Fibroblast of lung (primary cell): ENCODE measurements around the gene ZBTB40. TPM values are rescaled to one million over a fixed set of nuclear protein-coding genes. Genes with fewer than 3 reads are reported as not detected.

Experiments used
- DNase-seq, 2 donors: peaks; one replicate each; pipeline versions ENCODE4 v3.0.0 to v3.0.0-alpha.2; 2010; ENCODE audit warnings: low read depth in 2 of 2
- H2AFZ ChIP-seq: 2 replicates; pipeline ENCODE4 v1.5.1; 2012; ENCODE audit warnings: low read length, control low read depth, inconsistent platforms
- H3K27ac ChIP-seq: 2 replicates; pipeline ENCODE4 v1.5.1; 2011; ENCODE audit warnings: low read length, control low read depth; ENCODE audit not compliant: insufficient read depth
- H3K27me3 ChIP-seq: 2 replicates; pipeline ENCODE4 v1.5.1; 2011; ENCODE audit warnings: mild to moderate bottlenecking, low read length; ENCODE audit not compliant: control insufficient read depth, insufficient read depth
- H3K36me3 ChIP-seq: 2 replicates; pipeline ENCODE4 v1.5.1; 2011; ENCODE audit warnings: low read length; ENCODE audit not compliant: control insufficient read depth, insufficient read depth
- H3K4me1 ChIP-seq: 2 replicates; pipeline ENCODE4 v1.5.1; 2011; ENCODE audit warnings: low read length; ENCODE audit not compliant: control insufficient read depth, insufficient read depth; ENCODE audit errors: extremely low read depth
- H3K4me2 ChIP-seq: 2 replicates; pipeline ENCODE4 v1.5.1; 2011; ENCODE audit warnings: low read length, control low read depth; ENCODE audit not compliant: insufficient read depth; ENCODE audit errors: extremely low read depth
- H3K4me3 ChIP-seq, 4 experiments: fragments of 200-600 bp in 1 of 4; sonication (generic) in 1 of 4; replicated peaks in 1 of 4; 2 replicates each; pipeline ENCODE4 v1.5.1; 2011 to 2016; ENCODE audit warnings: low read length in 4 of 4, low read depth in 3 of 4, mild to moderate bottlenecking in 3 of 4, control low read depth in 2 of 4, inconsistent platforms in 1 of 4, mixed read lengths in 1 of 4; ENCODE audit not compliant: insufficient read depth in 1 of 4; ENCODE audit errors: control extremely low read depth in 1 of 4
- H3K79me2 ChIP-seq: 2 replicates; pipeline ENCODE4 v1.5.1; 2012; ENCODE audit warnings: mild to moderate bottlenecking, low read length, inconsistent platforms; ENCODE audit not compliant: control insufficient read depth, insufficient read depth
- H3K9ac ChIP-seq: 2 replicates; pipeline ENCODE4 v1.5.1; 2011; ENCODE audit warnings: mild to moderate bottlenecking, low read length, control low read depth; ENCODE audit not compliant: insufficient read depth
- H3K9me3 ChIP-seq: 2 replicates; pipeline ENCODE4 v1.5.1; 2012; ENCODE audit warnings: low read depth, low read length; ENCODE audit not compliant: control insufficient read depth, insufficient read depth
- H4K20me1 ChIP-seq: 2 replicates; pipeline ENCODE4 v1.5.1; 2011; ENCODE audit warnings: low read length; ENCODE audit not compliant: control insufficient read depth, insufficient read depth; ENCODE audit errors: extremely low read depth
- CTCF ChIP-seq, 2 donors: IDR thresholded peaks in 1 of 2; conservative IDR thresholded peaks in 1 of 2; 1 replicate in 1 of 2; 2 replicates in 1 of 2; pipeline ENCODE4 v1.5.1; 2011 to 2012; ENCODE audit warnings: low read length in 2 of 2, control low read depth in 1 of 2, inconsistent platforms in 1 of 2, low read depth in 1 of 2, mild to moderate bottlenecking in 1 of 2
- EZH2 ChIP-seq: IDR thresholded peaks from 2 replicates; pipeline ENCODE4 v1.5.1; 2012; ENCODE audit warnings: low read length, control low read depth, mild to moderate bottlenecking; ENCODE audit errors: missing control alignments
- polyA plus RNA-seq, 2 donors: library from polyadenylated mRNA; depleted of rRNA in 1 of 2; stranded (reverse) in 1 of 2; unstranded in 1 of 2; fragments of >200 nt; gene quantifications; 2 replicates each; pipeline ENCODE4 v1.2.1, GENCODE V29; 2011 to 2012; ENCODE audit warnings: missing spikeins in 1 of 2
- total RNA-seq: library from RNA; depleted of rRNA; stranded (reverse); fragments of >200 nt; gene quantifications from 2 replicates; pipeline ENCODE4 v1.2.1, GENCODE V29; 2014

The ZBTB40 gene
- total and polyA plus RNA-seq, 2 donors (not counting 1 experiment from before 2014, with no cell fraction given): 3.4 to 12.4 TPM

DNA sequence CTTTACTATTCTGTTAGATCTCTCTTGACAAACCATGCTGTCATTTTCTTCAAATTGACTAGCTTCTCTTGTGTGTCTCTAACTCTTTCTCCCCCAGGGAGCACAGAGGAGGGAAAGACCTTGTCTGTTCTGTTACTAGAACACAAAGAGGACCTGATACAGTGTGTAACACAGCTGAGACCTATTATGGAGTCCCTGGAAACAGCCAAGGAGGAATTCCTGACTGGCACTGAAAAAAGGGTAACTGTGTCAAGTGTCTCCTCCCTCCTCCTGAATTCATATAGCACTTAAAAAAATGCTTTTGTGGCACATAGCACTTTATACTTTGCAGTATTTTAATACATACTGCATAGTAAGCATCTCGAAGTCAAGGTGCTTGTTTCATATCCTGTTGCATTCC is 50.6 kb downstream of the ZBTB40 start:
- Histone ChIP-seq H3K4me1 (peaks cover 5% of the 10 kb centered on the region), H3K36me3 (peaks cover 2% of the 10 kb centered on the region), H3K9ac (no peak overlapping the region), H3K27ac (no peak overlapping the region), H3K79me2 (no peaks in the 10 kb centered on the region), H3K9me3 (no peaks in the 10 kb centered on the region), H2AFZ (no peak overlapping the region), H3K4me3 (no peak overlapping the region), H3K27me3 (no peaks in the 10 kb centered on the region), H4K20me1 (no peaks in the 10 kb centered on the region), H3K4me2 (no peak overlapping the region)
- DNase-seq: no peak
- no peak for TF ChIP-seq EZH2
- no peak for TF ChIP-seq CTCF (conservative IDR thresholded peaks at IDR 0.05 in 1 of 2, IDR thresholded peaks at IDR 0.05 in 1 of 2; ENCODE audit: low read depth in 1 of 2, low read length in 2 of 2)

- Histone ChIP-seq H2AFZ (no peak overlapping the region), H4K20me1 (no peaks in the 10 kb centered on the region), H3K4me1 (peaks cover 5% of the 10 kb centered on the region), H3K4me3 (no peak overlapping the region), H3K27me3 (no peaks in the 10 kb centered on the region), H3K9me3 (no peaks in the 10 kb centered on the region), H3K79me2 (no peaks in the 10 kb centered on the region), H3K36me3 (peaks cover 4% of the 10 kb centered on the region), H3K4me2 (no peak overlapping the region), H3K9ac (no peak overlapping the region), H3K27ac (no peak overlapping the region)
- TF ChIP-seq CTCF (conservative IDR thresholded peaks at IDR 0.05 in 1 of 2, IDR thresholded peaks at IDR 0.05 in 1 of 2; ENCODE audit: low read depth in 1 of 2, low read length in 2 of 2) (no peak), EZH2 (no peak)
- DNase-seq: peak; percentile 25 to 67
These were observed 52.2 kb downstream of the ZBTB40 start for GRCh38 chr1:22503721-22504410.

DNA sequence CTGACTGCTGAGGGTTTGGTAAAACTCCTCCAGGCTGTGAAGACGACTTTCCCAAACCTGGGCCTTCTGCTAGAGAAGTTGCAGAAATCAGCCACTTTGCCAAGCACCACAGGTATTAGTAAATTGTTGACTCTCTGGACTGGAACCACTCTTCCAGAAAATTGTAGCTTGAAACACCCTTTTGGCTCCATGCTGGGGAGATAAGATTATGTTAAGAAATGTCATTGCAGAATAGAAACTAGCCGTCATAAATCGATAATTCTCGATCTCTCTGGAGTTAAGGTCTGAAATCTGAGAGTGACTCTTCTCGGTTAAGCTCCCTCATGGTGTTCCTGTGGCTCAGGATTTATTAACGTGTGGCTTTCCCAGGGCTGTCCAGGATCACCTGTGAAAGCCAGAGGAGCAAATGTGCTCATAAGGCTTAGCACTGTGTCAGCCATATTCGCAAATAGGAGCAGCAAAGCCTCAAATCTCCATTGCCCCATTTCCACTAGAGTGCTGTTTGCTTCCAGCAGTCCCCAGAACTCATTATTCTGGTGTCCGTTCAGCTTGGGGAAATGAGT is 54.6 kb downstream of the ZBTB40 start:
- H3K36me3 ChIP-seq: peaks cover 4% of the 10 kb centered on the region

More for the DNA sequence above, 54.6 kb downstream of the ZBTB40 start:
- Histone ChIP-seq H3K27ac (no peak overlapping the region), H2AFZ (no peak overlapping the region), H4K20me1 (no peaks in the 10 kb centered on the region), H3K9me3 (no peaks in the 10 kb centered on the region), H3K27me3 (no peaks in the 10 kb centered on the region), H3K9ac (no peak overlapping the region), H3K4me2 (no peak overlapping the region), H3K79me2 (no peaks in the 10 kb centered on the region), H3K4me1 (no peaks in the 10 kb centered on the region), H3K4me3 (no peak overlapping the region)
- no peak for DNase-seq
- TF ChIP-seq EZH2: no peak
- TF ChIP-seq CTCF (conservative IDR thresholded peaks at IDR 0.05 in 1 of 2, IDR thresholded peaks at IDR 0.05 in 1 of 2; ENCODE audit: low read depth in 1 of 2, low read length in 2 of 2): no peak
